Peyer's patch (tissue), 4 donors: ENCODE data around the gene AK9.

ENCODE experiments used
- POLR2A ChIP-seq, 2 donors: fragments of 450-650 bp; IDR thresholded peaks; one replicate each; pipeline ENCODE4 v1.5.1; 2017; ENCODE audit warnings: antibody characterized with exemption in 2 of 2, mild to moderate bottlenecking in 2 of 2, moderate library complexity in 2 of 2
- TF ChIP-seq, protein P1 (sequence below), 6 experiments: fragments of 450-650 bp in 4 of 6; fragments of 200-600 bp in 2 of 6; sonication (generic) in 1 of 6; IDR thresholded peaks; one replicate each; pipeline ENCODE4 v1.5.1; 2017 to 2019; ENCODE audit warnings: antibody characterized with exemption in 6 of 6, mild to moderate bottlenecking in 3 of 6, moderate library complexity in 1 of 6

- TF ChIP-seq, protein P1, sequence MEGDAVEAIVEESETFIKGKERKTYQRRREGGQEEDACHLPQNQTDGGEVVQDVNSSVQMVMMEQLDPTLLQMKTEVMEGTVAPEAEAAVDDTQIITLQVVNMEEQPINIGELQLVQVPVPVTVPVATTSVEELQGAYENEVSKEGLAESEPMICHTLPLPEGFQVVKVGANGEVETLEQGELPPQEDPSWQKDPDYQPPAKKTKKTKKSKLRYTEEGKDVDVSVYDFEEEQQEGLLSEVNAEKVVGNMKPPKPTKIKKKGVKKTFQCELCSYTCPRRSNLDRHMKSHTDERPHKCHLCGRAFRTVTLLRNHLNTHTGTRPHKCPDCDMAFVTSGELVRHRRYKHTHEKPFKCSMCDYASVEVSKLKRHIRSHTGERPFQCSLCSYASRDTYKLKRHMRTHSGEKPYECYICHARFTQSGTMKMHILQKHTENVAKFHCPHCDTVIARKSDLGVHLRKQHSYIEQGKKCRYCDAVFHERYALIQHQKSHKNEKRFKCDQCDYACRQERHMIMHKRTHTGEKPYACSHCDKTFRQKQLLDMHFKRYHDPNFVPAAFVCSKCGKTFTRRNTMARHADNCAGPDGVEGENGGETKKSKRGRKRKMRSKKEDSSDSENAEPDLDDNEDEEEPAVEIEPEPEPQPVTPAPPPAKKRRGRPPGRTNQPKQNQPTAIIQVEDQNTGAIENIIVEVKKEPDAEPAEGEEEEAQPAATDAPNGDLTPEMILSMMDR (IDR thresholded peaks at IDR 0.05): no peak
- TF ChIP-seq POLR2A (IDR thresholded peaks at IDR 0.05): no peak
Measured at GRCh38 chr6:109702791-109703190, 11.8 kb upstream of the AK9 start.
